Activated CD8-positive, alpha-beta memory T cell treated with anti-CD3 and anti-CD28 coated beads, Interleukin-2, amount 50 U/mL, for 24 hours (primary cell): Measurements from ENCODE around the gene NUDT11.
"Not testable (repeated sequence)": the region's sequence is repeated elsewhere in the genome, so short reads cannot be mapped to it uniquely, and the experiment has no call there.

Experiments
- DNase-seq: peaks from one replicate; pipeline ENCODE4 v3.0.0-alpha.2; 2020; ENCODE audit errors: extremely low read depth

NUDT11 gene

GRCh38 chrX:51496501-51497291 is at the start of gene NUDT11:
Gene NUDT11 (minus strand): TSS chrX:51496592. CDS start chrX:51496444, 148 bp downstream.
- DNase-seq, result peak; percentile 5

- no peak for DNase-seq
Observed at GRCh38 chrX:51520393-51520792, 24.0 kb upstream of the NUDT11 start.

GRCh38 chrX:51519131-51519530 is 22.7 kb upstream of the NUDT11 start:
- DNase-seq, result not testable (repeated sequence)

- no peak for DNase-seq
Observed at GRCh38 chrX:51507551-51507950, 11.2 kb upstream of the NUDT11 start.

GRCh38 chrX:51495701-51496488 is 497 bp downstream of the NUDT11 start:
- not testable (repeated sequence) for DNase-seq

GRCh38 chrX:51494409-51494808 is 2.0 kb downstream of the NUDT11 start:
- no peak for DNase-seq

- no peak for DNase-seq
Observed at GRCh38 chrX:51487960-51488267, 8.5 kb downstream of the NUDT11 start.

GRCh38 chrX:51484616-51485015 is 11.8 kb downstream of the NUDT11 start:
- no peak for DNase-seq

- DNase-seq, result not testable (repeated sequence)
Observed at GRCh38 chrX:51482411-51482810, 14.0 kb downstream of the NUDT11 start.

- no peak for DNase-seq
Observed at GRCh38 chrX:51476930-51477329, 19.5 kb downstream of the NUDT11 start.

GRCh38 chrX:51463322-51463721 is 33.1 kb downstream of the NUDT11 start:
- DNase-seq, result no peak

GRCh38 chrX:51461053-51462044 is 35.0 kb downstream of the NUDT11 start:
- no peak for DNase-seq

- no peak for DNase-seq
Observed at GRCh38 chrX:51459125-51459524, 37.3 kb downstream of the NUDT11 start.

GRCh38 chrX:51456814-51457213 is 39.6 kb downstream of the NUDT11 start:
- DNase-seq, result no peak

GRCh38 chrX:51456246-51456645 is 40.1 kb downstream of the NUDT11 start:
- no peak for DNase-seq

- DNase-seq, result no peak
Observed at GRCh38 chrX:51440365-51440764, 56.0 kb downstream of the NUDT11 start.
